BLaER1 treated with 17β-estradiol and CSF1 and Interleukin-3, amounts not matched to agents 10 nM and 100 nM (cell line): Measurements from ENCODE around the gene LGALS3BP.
"Not testable (repeated sequence)": the region's sequence is repeated elsewhere in the genome, so short reads cannot be mapped to it uniquely, and the experiment has no call there.

ENCODE experiments used
- H3K27ac ChIP-seq, 11 experiments: shearing (Covaris generic); formaldehyde crosslinking; 2 replicates each; pipeline ENCODE4 v1.8.1; 2022
- H3K27me3 ChIP-seq, 11 experiments: shearing (Covaris generic); formaldehyde crosslinking; 2 replicates each; pipeline ENCODE4 v1.8.1; 2022
- H3K36me3 ChIP-seq, 11 experiments: shearing (Covaris generic); formaldehyde crosslinking; 2 replicates each; pipeline ENCODE4 v1.8.1; 2022
- H3K4me1 ChIP-seq, 10 experiments: shearing (Covaris generic); formaldehyde crosslinking; 2 replicates each; pipeline ENCODE4 v1.8.1; 2022
- H3K4me2 ChIP-seq, 11 experiments: shearing (Covaris generic); formaldehyde crosslinking; 2 replicates each; pipeline ENCODE4 v1.8.1; 2022
- H3K4me3 ChIP-seq, 10 experiments: shearing (Covaris generic); formaldehyde crosslinking; 2 replicates each; pipeline ENCODE4 v1.8.1; 2022
- H3K9ac ChIP-seq, 11 experiments: shearing (Covaris generic); formaldehyde crosslinking; 2 replicates each; pipeline ENCODE4 v1.8.1; 2022
- H3K9me3 ChIP-seq, 11 experiments: shearing (Covaris generic); formaldehyde crosslinking; replicated peaks in 1 of 11; 2 replicates each; pipeline ENCODE4 v1.8.1; 2022
- H4K20me1 ChIP-seq, 11 experiments: shearing (Covaris generic); formaldehyde crosslinking; 2 replicates each; pipeline ENCODE4 v1.8.1; 2022
- Cebpa-rat ChIP-seq, 11 experiments: shearing (Covaris generic); IDR thresholded peaks; 2 replicates each; pipeline ENCODE4 v1.8.1; 2022

LGALS3BP gene

GRCh38 chr17:79023886-79024771, 44.4 kb upstream of the LGALS3BP start, which contains the start of gene C1QTNF1:
Gene C1QTNF1 (plus strand): TSS chr17:79024169. CDS start chr17:79043969, 19,800 bp downstream.
- peaks cover 0 to 13% (median 0%) of the 10 kb centered on the region in 11 experiments; a peak in 3 of 22 replicates for H4K20me1 ChIP-seq
- H3K4me2 ChIP-seq, result peak within 1 kb of the TSS; percentile 92 to 100 (median 98)
- 0 out of 22 replicates have a peak within 1 kb of the TSS, but pooled peaks of 2 of the 11 experiments have one; percentile 7 to 20 for H3K27ac ChIP-seq
- peaks cover 56 to 91% (median 57%) of the 10 kb centered on the region in 10 experiments for H3K4me1 ChIP-seq
- no peaks in the 10 kb centered on the region for H3K9me3 ChIP-seq
- H3K9ac ChIP-seq, result peak within 1 kb of the TSS; percentile 22 to 68 (median 59); a peak in 21 of 22 replicates
- no peak for TF ChIP-seq Cebpa-rat (IDR thresholded peaks at IDR 0.05)
- H3K36me3 ChIP-seq, result no peaks in the 10 kb centered on the region
- H3K27me3 ChIP-seq, result peaks cover 24 to 45% (median 40%) of the 10 kb centered on the region in 11 experiments
- H3K4me3 ChIP-seq, result peak within 1 kb of the TSS; percentile 55 to 73 (median 64)

DNA sequence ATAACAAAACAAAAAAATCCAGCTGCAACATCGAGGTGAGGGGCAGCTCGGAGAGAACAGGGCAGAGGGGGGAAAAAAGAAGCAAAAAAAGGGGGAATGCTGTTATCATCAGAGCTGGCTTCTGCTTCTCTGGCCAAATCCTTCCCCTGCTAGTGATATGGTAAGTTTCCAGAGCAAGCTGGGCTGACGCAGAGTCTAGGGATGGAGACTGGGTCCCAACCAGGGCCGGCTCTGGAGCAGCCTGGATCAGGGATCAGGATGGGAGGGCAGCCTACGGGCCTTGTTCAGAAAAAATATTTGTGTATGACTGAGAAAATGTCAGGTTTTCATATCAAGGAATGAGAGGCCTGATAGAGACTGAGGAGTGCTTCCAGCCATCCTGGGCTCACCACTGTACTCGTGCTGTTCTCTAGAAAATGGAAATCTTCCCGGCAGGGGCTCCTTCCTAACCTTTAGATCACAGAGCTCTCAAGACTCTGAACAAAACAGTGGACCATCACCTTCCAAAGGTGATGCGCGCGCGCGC, 43.5 kb upstream of the LGALS3BP start:
- Histone ChIP-seq H3K36me3 (no peaks in the 10 kb centered on the region), H3K27ac (no peak overlapping the region), H3K4me2 (peak overlapping the region; percentile 92 to 100 (median 98)), H3K27me3 (peaks cover 24 to 45% (median 40%) of the 10 kb centered on the region in 11 experiments), H3K4me1 (peaks cover 47 to 83% (median 49%) of the 10 kb centered on the region in 10 experiments), H3K9me3 (no peaks in the 10 kb centered on the region), H3K9ac (peak overlapping the region in 2 of 11 experiments; percentile 67 to 68; a peak in 2 of 22 replicates), H4K20me1 (peaks cover 0 to 13% (median 0%) of the 10 kb centered on the region in 11 experiments; a peak in 3 of 22 replicates), H3K4me3 (peak overlapping the region in 2 of 10 experiments; percentile 62 to 70; a peak in 2 of 20 replicates)
- no peak for TF ChIP-seq Cebpa-rat (IDR thresholded peaks at IDR 0.05)

- H3K4me3 ChIP-seq, result no peak overlapping the region
- no peak overlapping the region for H3K27ac ChIP-seq
- peak overlapping the region in 2 of 11 experiments; percentile 92 to 98; a peak in 5 of 22 replicates for H3K4me2 ChIP-seq
- no peak for TF ChIP-seq Cebpa-rat (IDR thresholded peaks at IDR 0.05)
- no peak overlapping the region for H3K9ac ChIP-seq
- H3K4me1 ChIP-seq, result peaks cover 40 to 76% (median 42%) of the 10 kb centered on the region in 10 experiments
- H4K20me1 ChIP-seq, result peaks cover 0 to 13% (median 0%) of the 10 kb centered on the region in 11 experiments; a peak in 3 of 22 replicates
- no peaks in the 10 kb centered on the region for H3K9me3 ChIP-seq
- peaks cover 24 to 45% (median 40%) of the 10 kb centered on the region in 11 experiments for H3K27me3 ChIP-seq
- H3K36me3 ChIP-seq, result no peaks in the 10 kb centered on the region
Measured at GRCh38 chr17:79022507-79022991, 42.8 kb upstream of the LGALS3BP start.

DNA sequence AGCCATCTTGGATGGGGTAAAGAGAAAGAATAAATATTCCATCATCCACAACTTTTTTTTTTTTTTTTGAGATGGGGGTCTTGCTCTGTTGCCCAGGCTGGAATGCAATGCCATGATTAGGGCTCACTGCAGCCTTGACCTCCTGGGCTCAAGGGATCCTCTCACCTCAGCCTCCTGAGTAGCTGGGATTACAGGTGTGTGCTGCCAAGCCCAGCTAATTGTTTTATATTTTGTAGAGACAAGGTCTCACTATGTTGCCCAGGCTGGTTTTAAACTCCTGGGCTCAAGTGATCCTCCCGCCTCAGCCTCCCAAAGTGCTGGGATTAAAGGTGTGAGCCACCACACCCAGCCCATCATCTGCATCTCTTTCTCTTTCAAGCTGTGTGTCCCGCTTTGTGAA, 42.2 kb upstream of the LGALS3BP start:
- H3K27ac ChIP-seq, H3K4me3 ChIP-seq, H3K9me3 ChIP-seq, H3K9ac ChIP-seq, H3K36me3 ChIP-seq: not testable (repeated sequence)
- Histone ChIP-seq H4K20me1 (peaks cover 0 to 13% (median 0%) of the 10 kb centered on the region in 11 experiments; a peak in 3 of 22 replicates), H3K4me1 (peaks cover 34 to 69% (median 35%) of the 10 kb centered on the region in 10 experiments), H3K4me2 (peak overlapping the region in 2 of 11 experiments; percentile 92 to 98; a peak in 4 of 22 replicates), H3K27me3 (peaks cover 24 to 45% (median 40%) of the 10 kb centered on the region in 11 experiments)

DNA sequence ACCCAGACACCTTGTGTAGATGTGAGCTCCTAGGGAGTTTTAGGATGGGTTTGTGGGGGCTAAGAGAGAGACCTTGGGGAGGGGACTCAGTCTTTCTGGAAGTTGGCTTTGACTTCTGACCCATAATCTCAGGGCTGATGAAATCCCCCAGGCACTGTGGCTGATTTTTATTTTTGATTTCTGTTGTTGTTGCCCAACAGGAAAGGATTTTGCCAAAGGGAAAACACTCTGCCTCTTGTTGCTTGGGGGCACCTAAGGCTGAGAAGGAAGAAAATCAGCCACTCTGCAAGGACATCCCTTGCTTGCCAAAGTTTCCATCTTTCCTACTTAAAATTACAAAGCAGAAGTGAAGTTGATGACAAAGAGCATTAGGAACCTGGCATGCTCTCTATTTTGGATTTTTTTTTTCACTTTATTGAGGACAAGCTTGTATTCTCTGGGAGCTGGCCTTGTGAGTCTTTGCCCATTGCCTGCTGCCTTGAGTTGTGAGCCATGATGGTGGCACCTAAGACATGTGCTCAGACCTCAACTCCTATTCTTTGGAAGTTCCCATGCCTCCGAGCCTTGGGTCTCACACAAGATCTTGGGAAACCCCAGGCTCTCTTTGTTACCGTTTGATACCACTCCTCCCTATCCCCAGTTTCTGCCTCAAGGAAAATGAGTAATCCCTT, 41.0 kb upstream of the LGALS3BP start:
- TF ChIP-seq Cebpa-rat (IDR thresholded peaks at IDR 0.05), result no peak
- Histone ChIP-seq H3K27me3 (peaks cover 24 to 37% (median 32%) of the 10 kb centered on the region in 11 experiments), H3K27ac (no peak overlapping the region)

DNA sequence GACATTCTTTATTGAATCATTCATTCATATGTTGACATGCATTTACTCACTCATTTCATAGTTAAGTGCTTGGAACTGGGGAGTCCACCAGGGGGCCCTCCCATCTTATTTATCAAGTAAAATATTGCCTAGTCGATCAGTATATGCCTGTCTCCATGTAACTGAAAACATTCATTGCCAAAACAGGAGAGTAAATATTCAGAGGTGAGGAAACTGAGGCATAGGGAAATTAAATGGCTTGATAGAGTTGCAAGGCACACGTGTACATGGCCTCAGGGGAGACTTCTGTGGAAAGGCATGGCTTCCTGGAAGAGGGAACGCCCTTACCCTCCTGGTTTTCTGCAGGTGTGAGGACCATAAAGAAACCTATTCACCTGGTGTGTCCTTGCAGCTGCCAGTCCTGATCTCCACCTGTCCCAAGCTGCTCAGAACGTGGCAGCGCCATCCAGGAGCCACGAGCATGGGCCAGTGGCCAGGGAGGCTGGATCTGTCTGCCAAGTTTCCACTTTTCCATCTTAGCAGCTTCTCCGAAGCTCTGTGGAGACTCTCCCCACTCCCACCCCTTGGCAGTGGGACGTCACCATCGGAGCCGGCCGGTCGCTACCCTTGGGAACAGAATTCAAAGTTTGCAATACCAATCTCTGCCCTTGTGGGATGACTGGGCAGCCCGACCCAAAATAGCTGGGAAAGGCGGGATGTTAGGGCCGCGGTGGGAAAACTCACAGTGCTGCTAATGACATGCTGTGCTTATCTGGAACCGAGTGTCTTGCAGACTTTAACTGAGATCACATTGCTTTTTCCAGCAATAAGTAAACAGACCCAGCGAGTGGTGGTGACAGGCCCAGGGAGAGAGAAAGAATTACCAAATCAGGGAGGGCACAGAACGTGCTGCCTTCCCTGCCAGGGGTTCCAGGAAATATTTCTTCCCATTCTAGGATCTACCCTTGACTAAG, 40.2 kb upstream of the LGALS3BP start:
- no peak overlapping the region for H3K4me3 ChIP-seq
- peaks cover 0 to 8% (median 0%) of the 10 kb centered on the region in 11 experiments; a peak in 3 of 22 replicates for H4K20me1 ChIP-seq
- TF ChIP-seq Cebpa-rat (IDR thresholded peaks at IDR 0.05), result no peak
- H3K27me3 ChIP-seq, result peaks cover 16 to 29% (median 23%) of the 10 kb centered on the region in 11 experiments
- no peaks in the 10 kb centered on the region for H3K36me3 ChIP-seq
- H3K9me3 ChIP-seq, result peaks cover 13 to 21% (median 16%) of the 10 kb centered on the region in 11 experiments
- H3K27ac ChIP-seq, result no peak overlapping the region
- H3K9ac ChIP-seq, result no peak overlapping the region
- peaks cover 15 to 50% (median 17%) of the 10 kb centered on the region in 10 experiments for H3K4me1 ChIP-seq
- peak overlapping the region in 4 of 11 experiments; percentile 11 to 50 (median 23); a peak in 6 of 22 replicates for H3K4me2 ChIP-seq

More for the DNA sequence above, 41.0 kb upstream of the LGALS3BP start:
- H3K4me2 ChIP-seq, result peak overlapping the region in 4 of 11 experiments; percentile 11 to 50 (median 23); a peak in 6 of 22 replicates
- H3K9me3 ChIP-seq, result peaks cover 4 to 12% (median 7%) of the 10 kb centered on the region in 11 experiments
- H3K4me1 ChIP-seq, result peaks cover 23 to 58% (median 25%) of the 10 kb centered on the region in 10 experiments
- H3K9ac ChIP-seq, result no peak overlapping the region
- no peak overlapping the region for H3K4me3 ChIP-seq
- no peaks in the 10 kb centered on the region for H3K36me3 ChIP-seq
- H4K20me1 ChIP-seq, result peaks cover 0 to 13% (median 0%) of the 10 kb centered on the region in 11 experiments; a peak in 3 of 22 replicates

GRCh38 chr17:79019261-79019631, 39.5 kb upstream of the LGALS3BP start:
- Histone ChIP-seq H3K9me3 (peaks cover 19 to 27% (median 22%) of the 10 kb centered on the region in 11 experiments), H3K36me3 (no peaks in the 10 kb centered on the region), H3K9ac (no peak overlapping the region), H3K4me1 (peaks cover 9 to 43% (median 11%) of the 10 kb centered on the region in 10 experiments), H3K27ac (no peak overlapping the region), H3K4me3 (no peak overlapping the region), H3K27me3 (peaks cover 9 to 22% (median 17%) of the 10 kb centered on the region in 11 experiments; a peak in 21 of 22 replicates), H4K20me1 (peaks cover 0 to 5% (median 0%) of the 10 kb centered on the region in 11 experiments; a peak in 2 of 22 replicates), H3K4me2 (no peak overlapping the region)
- TF ChIP-seq Cebpa-rat (IDR thresholded peaks at IDR 0.05), result no peak
